Esophagus muscularis mucosa (tissue), 3 donors: Measurements from ENCODE around the gene USP5.

Source experiments
- EP300 ChIP-seq: sonication (generic); formaldehyde crosslinking; IDR thresholded peaks from one replicate; pipeline ENCODE4 v1.6.1; 2017; ENCODE audit warnings: antibody characterized with exemption
- TF ChIP-seq, protein P1 (sequence below), 3 experiments: fragments of 200-600 bp in 2 of 3; fragments of 450-650 bp in 1 of 3; sonication (generic) in 2 of 3; IDR thresholded peaks; one replicate each; pipeline ENCODE4 v1.5.1; 2017 to 2019; ENCODE audit warnings: antibody characterized with exemption in 3 of 3, mild to moderate bottlenecking in 2 of 3, moderate library complexity in 1 of 3

DNA sequence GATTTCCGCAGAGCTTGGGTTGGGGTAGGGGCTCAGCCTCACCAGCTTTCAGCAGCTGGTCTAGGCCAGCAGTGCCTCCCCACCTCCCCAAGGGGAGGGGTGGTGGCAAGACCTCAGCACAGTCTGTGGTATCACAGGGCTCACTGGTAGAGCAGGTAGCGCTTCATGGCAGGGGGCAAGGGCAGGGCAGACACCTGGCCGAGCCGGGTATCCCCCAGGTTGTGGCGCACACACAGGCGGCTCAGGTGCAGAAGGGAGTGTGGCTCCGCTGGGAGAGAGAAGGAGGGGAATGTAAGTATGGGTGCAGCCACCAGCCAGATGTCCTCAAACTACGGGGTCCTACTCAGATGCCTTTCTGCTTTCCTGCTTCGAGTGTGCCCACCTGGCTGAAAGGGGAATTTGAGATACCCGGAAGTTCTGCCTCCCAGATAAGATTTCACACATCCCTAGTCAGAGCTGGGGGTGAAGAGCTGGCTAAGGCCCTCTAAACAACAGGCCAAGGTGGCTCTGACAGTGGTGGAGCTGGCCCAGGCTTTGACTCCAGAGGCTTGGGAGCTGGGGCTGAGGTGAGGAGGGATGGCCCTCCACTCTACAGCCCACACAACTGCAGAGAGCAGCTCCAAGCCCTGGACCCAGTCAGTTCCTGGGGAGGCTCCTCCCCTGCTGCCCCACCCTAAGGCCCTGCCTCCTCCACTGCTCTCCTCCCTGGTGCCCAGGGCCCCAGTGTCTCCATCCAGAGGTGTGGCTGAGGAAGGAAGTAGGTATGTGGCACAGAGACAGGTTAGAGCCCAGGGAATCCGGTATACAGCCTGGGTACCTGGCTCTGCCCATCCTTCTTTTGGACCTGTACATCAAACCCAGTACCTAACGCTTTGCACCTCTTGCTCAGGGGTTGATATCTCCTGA is 19.4 kb downstream of the USP5 start:
- TF ChIP-seq EP300, result no peak
- TF ChIP-seq, protein P1, sequence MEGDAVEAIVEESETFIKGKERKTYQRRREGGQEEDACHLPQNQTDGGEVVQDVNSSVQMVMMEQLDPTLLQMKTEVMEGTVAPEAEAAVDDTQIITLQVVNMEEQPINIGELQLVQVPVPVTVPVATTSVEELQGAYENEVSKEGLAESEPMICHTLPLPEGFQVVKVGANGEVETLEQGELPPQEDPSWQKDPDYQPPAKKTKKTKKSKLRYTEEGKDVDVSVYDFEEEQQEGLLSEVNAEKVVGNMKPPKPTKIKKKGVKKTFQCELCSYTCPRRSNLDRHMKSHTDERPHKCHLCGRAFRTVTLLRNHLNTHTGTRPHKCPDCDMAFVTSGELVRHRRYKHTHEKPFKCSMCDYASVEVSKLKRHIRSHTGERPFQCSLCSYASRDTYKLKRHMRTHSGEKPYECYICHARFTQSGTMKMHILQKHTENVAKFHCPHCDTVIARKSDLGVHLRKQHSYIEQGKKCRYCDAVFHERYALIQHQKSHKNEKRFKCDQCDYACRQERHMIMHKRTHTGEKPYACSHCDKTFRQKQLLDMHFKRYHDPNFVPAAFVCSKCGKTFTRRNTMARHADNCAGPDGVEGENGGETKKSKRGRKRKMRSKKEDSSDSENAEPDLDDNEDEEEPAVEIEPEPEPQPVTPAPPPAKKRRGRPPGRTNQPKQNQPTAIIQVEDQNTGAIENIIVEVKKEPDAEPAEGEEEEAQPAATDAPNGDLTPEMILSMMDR (IDR thresholded peaks at IDR 0.05), result no peak
